Mesothelial cell of epicardium (in vitro differentiated cells): ENCODE results near the gene IFT172. TPM values are rescaled to one million over a fixed set of nuclear protein-coding genes. Genes with fewer than 3 reads are reported as not detected.

Experiments used
- DNase-seq, 2 experiments: peaks; one replicate each; pipeline ENCODE4 v3.0.0; 2021; ENCODE audit warnings: low spot score in 2 of 2; ENCODE audit not compliant: unreplicated experiment in 2 of 2
- H3K27ac Mint-ChIP-seq: 2 replicates; pipeline ENCODE4 v1.8.0; 2021; ENCODE audit warnings: mixed read lengths
- H3K27me3 Mint-ChIP-seq: 2 replicates; pipeline ENCODE4 v1.8.0; 2021; ENCODE audit warnings: low read depth, mixed read lengths
- H3K36me3 Mint-ChIP-seq: 2 replicates; pipeline ENCODE4 v1.8.0; 2021; ENCODE audit warnings: mixed read lengths
- H3K4me1 Mint-ChIP-seq: 2 replicates; pipeline ENCODE4 v1.8.0; 2021; ENCODE audit warnings: mixed read lengths
- H3K4me3 Mint-ChIP-seq: 2 replicates; pipeline ENCODE4 v1.8.0; 2021; ENCODE audit warnings: mild to moderate bottlenecking, moderate library complexity, mixed read lengths
- H3K9me3 Mint-ChIP-seq: 2 replicates; pipeline ENCODE4 v1.8.0; 2021; ENCODE audit warnings: mixed read lengths
- CTCF ChIP-seq: fragments of 200-600 bp; sonication (generic); IDR thresholded peaks from one replicate; pipeline ENCODE4 v1.5.0; 2021; ENCODE audit warnings: antibody characterized with exemption; ENCODE audit not compliant: unreplicated experiment
- total RNA-seq: library from RNA; stranded (reverse); gene quantifications from 3 replicates; pipeline ENCODE4 v1.2.1, GENCODE V29; 2021

Gene IFT172
- total RNA-seq, 1 donor from 2014 or later, result 68.0 TPM

- Mint-ChIP-seq H3K27me3 (peaks cover 34% of the 10 kb centered on the region), H3K27ac (no peak overlapping the region)
Measured at GRCh38 chr2:27520316-27520715, 30.8 kb upstream of the IFT172 start.

GRCh38 chr2:27518782-27519113 lies 29.2 kb upstream of the IFT172 start:
- Mint-ChIP-seq H3K36me3 (no peaks in the 10 kb centered on the region), H3K27me3 (peaks cover 35% of the 10 kb centered on the region), H3K4me1 (no peaks in the 10 kb centered on the region), H3K27ac (no peak overlapping the region), H3K9me3 (no peaks in the 10 kb centered on the region), H3K4me3 (no peak overlapping the region)
- no peak for DNase-seq
- TF ChIP-seq CTCF, result no peak

More at GRCh38 chr2:27520316-27520715, 30.8 kb upstream of the IFT172 start:
- DNase-seq, result no peak
- H3K9me3 Mint-ChIP-seq, result no peaks in the 10 kb centered on the region
- no peak overlapping the region for H3K4me3 Mint-ChIP-seq
- H3K36me3 Mint-ChIP-seq, result no peaks in the 10 kb centered on the region
- no peak for TF ChIP-seq CTCF
- H3K4me1 Mint-ChIP-seq, result no peaks in the 10 kb centered on the region

GRCh38 chr2:27518113-27518781 lies 28.7 kb upstream of the IFT172 start:
- Mint-ChIP-seq H3K4me1 (no peaks in the 10 kb centered on the region), H3K4me3 (no peak overlapping the region), H3K36me3 (no peaks in the 10 kb centered on the region), H3K9me3 (no peaks in the 10 kb centered on the region), H3K27me3 (peaks cover 37% of the 10 kb centered on the region), H3K27ac (no peak overlapping the region)
- no peak for DNase-seq
- no peak for TF ChIP-seq CTCF

- no peak for DNase-seq
- peaks cover 32% of the 10 kb centered on the region for H3K27me3 Mint-ChIP-seq
- H3K4me1 Mint-ChIP-seq, result no peaks in the 10 kb centered on the region
- TF ChIP-seq CTCF, result no peak
- H3K9me3 Mint-ChIP-seq, result no peaks in the 10 kb centered on the region
- H3K4me3 Mint-ChIP-seq, result no peak overlapping the region
- H3K36me3 Mint-ChIP-seq, result no peaks in the 10 kb centered on the region
- no peak overlapping the region for H3K27ac Mint-ChIP-seq
Measured at GRCh38 chr2:27509326-27509725, 19.8 kb upstream of the IFT172 start.

- H3K4me3 Mint-ChIP-seq, result no peak overlapping the region
- no peaks in the 10 kb centered on the region for H3K36me3 Mint-ChIP-seq
- H3K27ac Mint-ChIP-seq, result no peak overlapping the region
- peaks cover 21% of the 10 kb centered on the region for H3K27me3 Mint-ChIP-seq
- H3K9me3 Mint-ChIP-seq, result no peaks in the 10 kb centered on the region
- no peak for TF ChIP-seq CTCF
- no peak for DNase-seq
- H3K4me1 Mint-ChIP-seq, result no peaks in the 10 kb centered on the region
Measured at GRCh38 chr2:27507293-27507692, 17.8 kb upstream of the IFT172 start.

GRCh38 chr2:27506587-27506986 lies 17.0 kb upstream of the IFT172 start:
- Mint-ChIP-seq H3K27me3 (peaks cover 27% of the 10 kb centered on the region), H3K4me1 (no peaks in the 10 kb centered on the region), H3K9me3 (no peaks in the 10 kb centered on the region), H3K4me3 (no peak overlapping the region), H3K27ac (no peak overlapping the region), H3K36me3 (no peaks in the 10 kb centered on the region)
- TF ChIP-seq CTCF, result no peak
- no peak for DNase-seq
